ENCODE results near the gene ROR2. TPM values are rescaled to one million over a fixed set of nuclear protein-coding genes. Genes with fewer than 3 reads are reported as not detected.

ROR2 gene
- total RNA-seq, 1 experiment from 2014 or later, result 2.7 TPM

GRCh38 chr9:91903126-91903911 lies 46.7 kb downstream of the ROR2 start:
- no peak overlapping the region for H3K27ac ChIP-seq (ENCODE audit: insufficient read length, low read depth, low read length)

More at GRCh38 chr9:91903126-91903911, 46.7 kb downstream of the ROR2 start:
- Histone ChIP-seq H3K9ac (ENCODE audit: extremely low read depth, insufficient read length, low read length) (no peak overlapping the region), H4K5ac (ENCODE audit: insufficient read length, low read depth, low read length) (no peak overlapping the region), H4K8ac (replicated peaks; ENCODE audit: insufficient read length, low read depth, low read length) (no peak overlapping the region), H2BK20ac (ENCODE audit: low read depth, low read length, poor library complexity, severe bottlenecking) (no peak overlapping the region), H3K27me3 (ENCODE audit: insufficient read depth, low read length) (no peaks in the 10 kb centered on the region; the same call in 1 of the 2 replicates), H3K4me1 (ENCODE audit: insufficient read depth, low read length) (peaks cover 9% of the 10 kb centered on the region), H3K9me3 (ENCODE audit: control insufficient read depth, low read depth, low read length) (no peaks in the 10 kb centered on the region), H3K14ac (ENCODE audit: insufficient read depth, low read length) (no peak overlapping the region), H3K23me2 (ENCODE audit: insufficient read length, low read depth, low read length, poor library complexity, severe bottlenecking) (no peaks in the 10 kb centered on the region), H4K91ac (ENCODE audit: insufficient read length, low read depth, low read length) (no peak overlapping the region), H3K79me1 (ENCODE audit: insufficient read depth, low read depth, low read length, poor library complexity, severe bottlenecking) (no peaks in the 10 kb centered on the region), H4K20me1 (ENCODE audit: control insufficient read depth, insufficient read depth, insufficient read length) (peaks cover 3% of the 10 kb centered on the region), H2AFZ (ENCODE audit: low read length) (no peak overlapping the region), H2BK5ac (ENCODE audit: insufficient read length, low read length) (no peak overlapping the region), H3K79me2 (ENCODE audit: insufficient read depth, low read length) (no peaks in the 10 kb centered on the region; the same call in 1 of the 2 replicates), H3K4me2 (ENCODE audit: insufficient read depth, insufficient read length, low read length) (no peak overlapping the region), H2BK12ac (ENCODE audit: insufficient read length, low read depth, low read length) (no peak overlapping the region), H3K23ac (ENCODE audit: insufficient read length, low read depth, low read length) (no peak overlapping the region), H2BK120ac (ENCODE audit: low read depth, low read length, poor library complexity, severe bottlenecking) (no peak overlapping the region), H3K4ac (ENCODE audit: low read depth, low read length) (no peak overlapping the region), H2BK15ac (ENCODE audit: low read depth, low read length) (no peak overlapping the region), H3K18ac (ENCODE audit: insufficient read length, low read depth, low read length) (no peak overlapping the region), H3K56ac (ENCODE audit: insufficient read length, low read depth, low read length) (no peak overlapping the region), H2AK5ac (ENCODE audit: insufficient read length, low read length) (no peak overlapping the region), H3T11ph (ENCODE audit: low read length) (no peak overlapping the region)
- no peak for DNase-seq
- peaks cover 32% of the 10 kb centered on the region for H3K27me3 Mint-ChIP-seq (ENCODE audit: low read depth)
- whole genome bisulfite sequencing (ENCODE audit: extremely low coverage, insufficient read length, low lambda C conversion rate), result no CpG with 5 or more reads among the region's 12 CpGs
- TF ChIP-seq CTCF (conservative IDR thresholded peaks at IDR 0.05), result no peak
- no peaks in the 10 kb centered on the region for H3K9me3 Mint-ChIP-seq
- H3K4me3 Mint-ChIP-seq, result no peak overlapping the region
- H3K4me1 Mint-ChIP-seq, result peaks cover 43 to 47% of the 10 kb centered on the region in 2 experiments
- H3K36me3 Mint-ChIP-seq (ENCODE audit: insufficient read depth in 1 of 3, low read depth in 3 of 3), result no peaks in the 10 kb centered on the region
- no peak overlapping the region for H3K27ac Mint-ChIP-seq
